Stimulated activated CD4-positive, alpha-beta T cell treated with anti-CD3 and anti-CD28 coated beads, TNF-alpha, amount 100 ng/mL, for 48 hours (primary cell): ENCODE measurements around the gene STAT4.

ENCODE experiments used
- DNase-seq, 3 donors: peaks; one replicate each; pipeline ENCODE4 v3.0.0-alpha.2; 2020; ENCODE audit warnings: low read depth in 3 of 3

The STAT4 gene

GRCh38 chr2:191045141-191045540, 105.7 kb downstream of the STAT4 start:
- no peak for DNase-seq

GRCh38 chr2:191043438-191043837, 107.4 kb downstream of the STAT4 start:
- DNase-seq: no peak

GRCh38 chr2:191041418-191042161, 109.2 kb downstream of the STAT4 start:
- no peak for DNase-seq

- no peak for DNase-seq
Observed at GRCh38 chr2:191039616-191040015, 111.2 kb downstream of the STAT4 start.

- no peak for DNase-seq
Observed at GRCh38 chr2:191038741-191039140, 112.1 kb downstream of the STAT4 start.

- no peak for DNase-seq
Observed at GRCh38 chr2:191038241-191038725, 112.5 kb downstream of the STAT4 start.

GRCh38 chr2:191037351-191037750, 113.4 kb downstream of the STAT4 start:
- DNase-seq: no peak

- no peak for DNase-seq
Observed at GRCh38 chr2:191036363-191036762, 114.4 kb downstream of the STAT4 start.

- no peak for DNase-seq
Observed at GRCh38 chr2:191032588-191033429, 118.0 kb downstream of the STAT4 start.

- no peak for DNase-seq
Observed at GRCh38 chr2:191031256-191031655, 119.5 kb downstream of the STAT4 start.

GRCh38 chr2:191030521-191031154, 120.2 kb downstream of the STAT4 start:
- no peak for DNase-seq

- DNase-seq: no peak
Observed at GRCh38 chr2:191029280-191029950, 121.4 kb downstream of the STAT4 start.

GRCh38 chr2:191026377-191026776, 124.4 kb downstream of the STAT4 start:
- no peak for DNase-seq

GRCh38 chr2:191025135-191025534, 125.7 kb downstream of the STAT4 start:
- DNase-seq: no peak

GRCh38 chr2:191023235-191023679, 127.5 kb downstream of the STAT4 start:
- no peak for DNase-seq

GRCh38 chr2:191020742-191021381, 129.9 kb downstream of the STAT4 start:
- peak in 1 of 3 donors; percentile 28 for DNase-seq

GRCh38 chr2:191020221-191020741, 130.5 kb downstream of the STAT4 start:
- DNase-seq: peak; percentile 87 to 90 (median 89)

GRCh38 chr2:191019376-191019775, 131.4 kb downstream of the STAT4 start:
- no peak for DNase-seq

- DNase-seq: no peak
Observed at GRCh38 chr2:191018643-191019119, 132.1 kb downstream of the STAT4 start.

GRCh38 chr2:191018048-191018447, 132.7 kb downstream of the STAT4 start:
- no peak for DNase-seq

- no peak for DNase-seq
Observed at GRCh38 chr2:191015831-191016230, 135.0 kb downstream of the STAT4 start.
